HL-60 (cell line): ENCODE data around the gene FRMD3.

Experiments
- POLR2AphosphoS5 ChIP-seq: IDR thresholded peaks from 2 replicates; pipeline ENCODE4 v1.6.1; 2012; ENCODE audit warnings: low read depth
- TF ChIP-seq, protein P1 (sequence below): IDR thresholded peaks from one replicate; pipeline ENCODE4 v1.5.1; 2011; ENCODE audit warnings: low read length, control low read depth, inconsistent platforms; ENCODE audit not compliant: insufficient read depth
- TF ChIP-seq, protein P2 (sequence below): IDR thresholded peaks from 2 replicates; pipeline ENCODE4 v1.6.1; 2012; ENCODE audit warnings: low read depth; ENCODE audit not compliant: insufficient replicate concordance

DNA sequence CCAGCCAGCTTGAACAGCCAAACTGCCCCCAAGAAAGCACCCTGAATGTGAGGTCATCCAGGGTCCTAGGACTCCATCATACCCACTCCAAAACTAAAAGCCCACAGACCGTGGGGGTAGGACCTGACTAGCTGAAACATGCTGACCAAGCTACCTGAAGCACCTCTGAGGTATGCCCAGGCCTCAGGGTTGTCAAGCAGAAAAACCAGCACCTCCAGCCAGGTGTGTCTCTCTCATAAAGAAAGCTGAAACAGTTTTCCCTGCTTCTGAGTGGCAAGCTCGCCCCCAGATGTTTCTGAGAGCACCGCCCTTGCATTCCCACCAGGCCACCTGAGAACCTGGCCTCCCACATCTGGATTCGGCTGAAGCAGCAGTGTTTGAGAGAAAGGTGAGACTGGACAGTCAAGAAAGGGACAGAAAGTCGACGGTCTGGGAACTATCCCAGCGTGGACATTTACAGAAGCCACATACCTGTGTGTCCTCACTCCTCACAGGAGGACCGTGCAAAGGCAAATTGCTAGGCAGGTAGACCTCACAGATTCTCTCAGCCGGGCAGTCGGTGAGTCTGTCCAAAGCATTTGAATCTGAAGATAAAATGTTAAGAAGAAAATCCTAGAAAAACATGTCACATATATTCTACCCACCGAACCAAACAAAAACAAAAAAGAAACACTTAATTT, 319.6 kb downstream of the FRMD3 start:
- TF ChIP-seq, protein P1, sequence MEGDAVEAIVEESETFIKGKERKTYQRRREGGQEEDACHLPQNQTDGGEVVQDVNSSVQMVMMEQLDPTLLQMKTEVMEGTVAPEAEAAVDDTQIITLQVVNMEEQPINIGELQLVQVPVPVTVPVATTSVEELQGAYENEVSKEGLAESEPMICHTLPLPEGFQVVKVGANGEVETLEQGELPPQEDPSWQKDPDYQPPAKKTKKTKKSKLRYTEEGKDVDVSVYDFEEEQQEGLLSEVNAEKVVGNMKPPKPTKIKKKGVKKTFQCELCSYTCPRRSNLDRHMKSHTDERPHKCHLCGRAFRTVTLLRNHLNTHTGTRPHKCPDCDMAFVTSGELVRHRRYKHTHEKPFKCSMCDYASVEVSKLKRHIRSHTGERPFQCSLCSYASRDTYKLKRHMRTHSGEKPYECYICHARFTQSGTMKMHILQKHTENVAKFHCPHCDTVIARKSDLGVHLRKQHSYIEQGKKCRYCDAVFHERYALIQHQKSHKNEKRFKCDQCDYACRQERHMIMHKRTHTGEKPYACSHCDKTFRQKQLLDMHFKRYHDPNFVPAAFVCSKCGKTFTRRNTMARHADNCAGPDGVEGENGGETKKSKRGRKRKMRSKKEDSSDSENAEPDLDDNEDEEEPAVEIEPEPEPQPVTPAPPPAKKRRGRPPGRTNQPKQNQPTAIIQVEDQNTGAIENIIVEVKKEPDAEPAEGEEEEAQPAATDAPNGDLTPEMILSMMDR: no peak
- no peak for TF ChIP-seq POLR2AphosphoS5
- TF ChIP-seq, protein P2, sequence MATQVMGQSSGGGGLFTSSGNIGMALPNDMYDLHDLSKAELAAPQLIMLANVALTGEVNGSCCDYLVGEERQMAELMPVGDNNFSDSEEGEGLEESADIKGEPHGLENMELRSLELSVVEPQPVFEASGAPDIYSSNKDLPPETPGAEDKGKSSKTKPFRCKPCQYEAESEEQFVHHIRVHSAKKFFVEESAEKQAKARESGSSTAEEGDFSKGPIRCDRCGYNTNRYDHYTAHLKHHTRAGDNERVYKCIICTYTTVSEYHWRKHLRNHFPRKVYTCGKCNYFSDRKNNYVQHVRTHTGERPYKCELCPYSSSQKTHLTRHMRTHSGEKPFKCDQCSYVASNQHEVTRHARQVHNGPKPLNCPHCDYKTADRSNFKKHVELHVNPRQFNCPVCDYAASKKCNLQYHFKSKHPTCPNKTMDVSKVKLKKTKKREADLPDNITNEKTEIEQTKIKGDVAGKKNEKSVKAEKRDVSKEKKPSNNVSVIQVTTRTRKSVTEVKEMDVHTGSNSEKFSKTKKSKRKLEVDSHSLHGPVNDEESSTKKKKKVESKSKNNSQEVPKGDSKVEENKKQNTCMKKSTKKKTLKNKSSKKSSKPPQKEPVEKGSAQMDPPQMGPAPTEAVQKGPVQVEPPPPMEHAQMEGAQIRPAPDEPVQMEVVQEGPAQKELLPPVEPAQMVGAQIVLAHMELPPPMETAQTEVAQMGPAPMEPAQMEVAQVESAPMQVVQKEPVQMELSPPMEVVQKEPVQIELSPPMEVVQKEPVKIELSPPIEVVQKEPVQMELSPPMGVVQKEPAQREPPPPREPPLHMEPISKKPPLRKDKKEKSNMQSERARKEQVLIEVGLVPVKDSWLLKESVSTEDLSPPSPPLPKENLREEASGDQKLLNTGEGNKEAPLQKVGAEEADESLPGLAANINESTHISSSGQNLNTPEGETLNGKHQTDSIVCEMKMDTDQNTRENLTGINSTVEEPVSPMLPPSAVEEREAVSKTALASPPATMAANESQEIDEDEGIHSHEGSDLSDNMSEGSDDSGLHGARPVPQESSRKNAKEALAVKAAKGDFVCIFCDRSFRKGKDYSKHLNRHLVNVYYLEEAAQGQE: no peak
